ENCODE data around the gene DPYSL5. TPM values are rescaled to one million over a fixed set of nuclear protein-coding genes. Genes with fewer than 3 reads are reported as not detected.

Gene DPYSL5
- total and polyA plus RNA-seq, 2 donors (not counting 1 experiment from before 2014, with no cell fraction given): not detected

DNA sequence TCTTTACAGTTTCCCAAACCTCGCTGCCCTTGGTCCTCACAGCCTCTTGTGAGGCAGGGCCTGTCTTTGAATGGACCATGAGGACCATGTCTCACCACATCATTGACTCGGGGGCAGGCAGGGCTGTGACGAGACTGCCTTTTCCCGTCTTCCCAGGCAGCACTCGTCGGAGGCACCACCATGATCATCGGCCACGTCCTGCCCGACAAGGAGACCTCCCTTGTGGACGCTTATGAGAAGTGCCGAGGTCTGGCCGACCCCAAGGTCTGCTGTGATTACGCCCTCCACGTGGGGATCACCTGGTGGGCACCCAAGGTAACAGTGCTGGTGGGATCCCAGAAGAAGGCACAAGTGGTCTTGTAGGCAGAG, 76.8 kb downstream of the DPYSL5 start:
- Histone ChIP-seq H3K9me3 (ENCODE audit: control extremely low read depth in 1 of 3, control insufficient read depth in 2 of 3, insufficient read depth in 1 of 3, low read length in 2 of 3) (no peaks in the 10 kb centered on the region), H3K4me1 (ENCODE audit: control insufficient read depth in 2 of 2, insufficient read depth in 2 of 2, low read length in 2 of 2) (peaks cover 0 to 4% of the 10 kb centered on the region in 2 donors), H3K36me3 (replicated peaks in 1 of 2; ENCODE audit: control extremely low read depth in 1 of 2, control insufficient read depth in 1 of 2, extremely low read depth in 1 of 2, insufficient read depth in 2 of 2, low read length in 1 of 2) (no peaks in the 10 kb centered on the region), H3K27me3 (replicated peaks in 1 of 4; ENCODE audit: control extremely low read depth in 1 of 4, control insufficient read depth in 3 of 4, insufficient read depth in 4 of 4, low read length in 3 of 4) (peaks cover 0 to 6% (median 0%) of the 10 kb centered on the region in 4 experiments), H2AFZ (ENCODE audit: insufficient read depth, low read depth, low read length, poor library complexity, severe bottlenecking) (no peak overlapping the region), H4K20me1 (ENCODE audit: control insufficient read depth, insufficient read depth, low read length, poor library complexity, severe bottlenecking) (no peaks in the 10 kb centered on the region), H3K9ac (ENCODE audit: low read length) (no peak overlapping the region), H3K4me2 (replicated peaks; ENCODE audit: low read depth, low read length, poor library complexity, severe bottlenecking) (no peak overlapping the region), H3K27ac (ENCODE audit: low read length in 2 of 2) (no peak overlapping the region), H3K79me2 (ENCODE audit: control insufficient read depth, insufficient read depth, low read length) (no peaks in the 10 kb centered on the region), H3K4me3 (ENCODE audit: control extremely low read depth in 1 of 5, extremely low read depth in 1 of 5, insufficient read depth in 1 of 5, low read depth in 2 of 5, low read length in 4 of 5) (no peak overlapping the region)
- Mint-ChIP-seq H3K9me3 (ENCODE audit: insufficient read depth) (no peaks in the 10 kb centered on the region), H3K4me1 (no peaks in the 10 kb centered on the region), H3K4me3 (no peak overlapping the region), H3K27me3 (peaks cover 30% of the 10 kb centered on the region), H3K27ac (no peak overlapping the region)
- 97% methylated on average over 14 of the region's 14 CpGs for WGBS (ENCODE audit: insufficient coverage)
- no peak for ATAC-seq (ENCODE audit: low read depth)
- ChIA-PET POLR2A (no interaction called here), CTCF (no interaction called here)
- no peak for DNase-seq
- TF ChIP-seq CTCF (IDR thresholded peaks at IDR 0.05): no peak
- no peak for TF ChIP-seq EZH2 (IDR thresholded peaks at IDR 0.05; ENCODE audit: borderline replicate concordance, insufficient read depth, low read depth, low read length, poor library complexity, severe bottlenecking)
- intact Hi-C loops (cut with micrococcal nuclease): no loop called here

DNA sequence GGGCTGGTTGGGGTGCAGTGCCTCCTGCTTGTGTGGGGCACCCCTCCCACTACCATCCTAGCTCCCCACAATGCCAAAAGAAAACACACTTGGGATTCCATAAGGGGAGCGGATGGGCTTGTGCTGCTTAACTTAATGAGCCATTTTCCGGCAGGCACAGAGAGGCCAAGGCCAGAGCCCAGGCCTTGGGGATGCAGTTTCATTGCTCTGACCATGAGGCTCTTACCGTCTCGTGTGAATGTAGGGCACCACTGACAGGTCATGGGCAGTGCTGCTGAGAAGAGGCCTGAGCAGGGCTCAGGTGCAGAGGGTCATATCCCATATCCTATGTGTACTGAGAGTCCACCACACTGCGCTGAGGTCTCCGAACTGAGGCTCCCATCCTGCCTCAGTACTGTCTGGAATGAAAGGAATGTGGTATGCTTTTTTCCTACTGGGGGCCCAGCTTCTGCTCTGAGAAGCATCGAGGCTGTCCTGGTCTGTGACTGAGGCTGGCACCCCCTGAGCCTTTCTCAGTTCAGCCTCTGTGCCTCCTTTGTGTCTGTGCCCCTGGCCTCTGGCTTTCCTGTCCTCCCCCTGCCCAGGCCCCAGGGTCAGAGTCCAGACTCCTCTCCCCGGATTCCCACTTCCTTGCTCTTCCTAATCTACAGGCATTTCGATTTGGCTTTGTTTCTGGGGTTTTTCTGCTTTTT, 77.3 kb downstream of the DPYSL5 start:
- no peak overlapping the region for H3K4me2 ChIP-seq (replicated peaks; ENCODE audit: low read depth, low read length, poor library complexity, severe bottlenecking)
- H3K27me3 ChIP-seq (replicated peaks in 1 of 4; ENCODE audit: control extremely low read depth in 1 of 4, control insufficient read depth in 3 of 4, insufficient read depth in 4 of 4, low read length in 3 of 4): peaks cover 0 to 6% (median 0%) of the 10 kb centered on the region in 4 experiments
- H3K36me3 ChIP-seq (replicated peaks in 1 of 2; ENCODE audit: control extremely low read depth in 1 of 2, control insufficient read depth in 1 of 2, extremely low read depth in 1 of 2, insufficient read depth in 2 of 2, low read length in 1 of 2): no peaks in the 10 kb centered on the region
- WGBS (ENCODE audit: insufficient coverage): 94% methylated on average over 6 of the region's 9 CpGs
- intact Hi-C loops (cut with micrococcal nuclease): no loop called here
- H3K27ac Mint-ChIP-seq: no peak overlapping the region
- peaks cover 0 to 4% of the 10 kb centered on the region in 2 donors for H3K4me1 ChIP-seq (ENCODE audit: control insufficient read depth in 2 of 2, insufficient read depth in 2 of 2, low read length in 2 of 2)
- peaks cover 35% of the 10 kb centered on the region for H3K27me3 Mint-ChIP-seq
- H3K4me3 ChIP-seq (ENCODE audit: control extremely low read depth in 1 of 5, extremely low read depth in 1 of 5, insufficient read depth in 1 of 5, low read depth in 2 of 5, low read length in 4 of 5): no peak overlapping the region
- no peak overlapping the region for H3K4me3 Mint-ChIP-seq
- no peak for TF ChIP-seq CTCF (IDR thresholded peaks at IDR 0.05)
- no peak for TF ChIP-seq EZH2 (IDR thresholded peaks at IDR 0.05; ENCODE audit: borderline replicate concordance, insufficient read depth, low read depth, low read length, poor library complexity, severe bottlenecking)
- DNase-seq: no peak
- H2AFZ ChIP-seq (ENCODE audit: insufficient read depth, low read depth, low read length, poor library complexity, severe bottlenecking): no peak overlapping the region
- H3K9me3 ChIP-seq (ENCODE audit: control extremely low read depth in 1 of 3, control insufficient read depth in 2 of 3, insufficient read depth in 1 of 3, low read length in 2 of 3): no peaks in the 10 kb centered on the region
- H3K9me3 Mint-ChIP-seq (ENCODE audit: insufficient read depth): no peaks in the 10 kb centered on the region
- H3K79me2 ChIP-seq (ENCODE audit: control insufficient read depth, insufficient read depth, low read length): no peaks in the 10 kb centered on the region
- CTCF ChIA-PET: no interaction called here
- H3K4me1 Mint-ChIP-seq: no peaks in the 10 kb centered on the region
- H3K27ac ChIP-seq (ENCODE audit: low read length in 2 of 2): no peak overlapping the region
- H3K9ac ChIP-seq (ENCODE audit: low read length): no peak overlapping the region
- POLR2A ChIA-PET: no interaction called here
- no peak for ATAC-seq (ENCODE audit: low read depth)
- no peaks in the 10 kb centered on the region for H4K20me1 ChIP-seq (ENCODE audit: control insufficient read depth, insufficient read depth, low read length, poor library complexity, severe bottlenecking)

All from B cell (primary cell).